Measurements from ENCODE around the gene CST7.
"Not testable (repeated sequence)": the region's sequence is repeated elsewhere in the genome, so short reads cannot be mapped to it uniquely, and the experiment has no call there.

The CST7 gene

GRCh38 chr20:24918579-24919566 lies 30.2 kb upstream of the CST7 start:
- Mint-ChIP-seq H3K4me1 (peaks cover 30% of the 10 kb centered on the region), H3K4me3 (peak overlapping the region; percentile 6), H3K36me3 (ENCODE audit: low read depth) (no peaks in the 10 kb centered on the region), H3K27me3 (ENCODE audit: low read depth, poor library complexity) (peaks cover 21% of the 10 kb centered on the region), H3K27ac (no peak overlapping the region), H3K9me3 (peaks cover 27% of the 10 kb centered on the region)
- peak; percentile 40 for TF ChIP-seq CTCF (IDR thresholded peaks at IDR 0.05)
- no peak for DNase-seq

- not testable (repeated sequence) for H3K4me3 Mint-ChIP-seq; H3K27ac Mint-ChIP-seq; H3K36me3 Mint-ChIP-seq (ENCODE audit: low read depth); DNase-seq
- peaks cover 29% of the 10 kb centered on the region for H3K9me3 Mint-ChIP-seq
- peaks cover 30% of the 10 kb centered on the region for H3K4me1 Mint-ChIP-seq
- H3K27me3 Mint-ChIP-seq (ENCODE audit: low read depth, poor library complexity), result peaks cover 21% of the 10 kb centered on the region
Measured at GRCh38 chr20:24919665-24920064, 29.4 kb upstream of the CST7 start.

GRCh38 chr20:24920706-24921105 lies 28.4 kb upstream of the CST7 start:
- peaks cover 15% of the 10 kb centered on the region for H3K27me3 Mint-ChIP-seq (ENCODE audit: low read depth, poor library complexity)
- DNase-seq; H3K36me3 Mint-ChIP-seq (ENCODE audit: low read depth); H3K27ac Mint-ChIP-seq; H3K4me3 Mint-ChIP-seq: not testable (repeated sequence)
- peaks cover 34% of the 10 kb centered on the region for H3K9me3 Mint-ChIP-seq
- H3K4me1 Mint-ChIP-seq, result peaks cover 30% of the 10 kb centered on the region

- not testable (repeated sequence) for H3K27me3 Mint-ChIP-seq (ENCODE audit: low read depth, poor library complexity); H3K4me3 Mint-ChIP-seq; DNase-seq; H3K27ac Mint-ChIP-seq; H3K9me3 Mint-ChIP-seq; H3K4me1 Mint-ChIP-seq; H3K36me3 Mint-ChIP-seq (ENCODE audit: low read depth)
Measured at GRCh38 chr20:24929259-24929658, 19.8 kb upstream of the CST7 start.

GRCh38 chr20:24929867-24930723 lies 19.0 kb upstream of the CST7 start:
- H3K36me3 Mint-ChIP-seq (ENCODE audit: low read depth); H3K4me3 Mint-ChIP-seq; DNase-seq; H3K9me3 Mint-ChIP-seq; H3K4me1 Mint-ChIP-seq; H3K27me3 Mint-ChIP-seq (ENCODE audit: low read depth, poor library complexity); H3K27ac Mint-ChIP-seq: not testable (repeated sequence)

GRCh38 chr20:24930724-24931688 lies 18.1 kb upstream of the CST7 start:
- DNase-seq; H3K9me3 Mint-ChIP-seq; H3K4me1 Mint-ChIP-seq; H3K4me3 Mint-ChIP-seq; H3K36me3 Mint-ChIP-seq (ENCODE audit: low read depth); H3K27ac Mint-ChIP-seq; H3K27me3 Mint-ChIP-seq (ENCODE audit: low read depth, poor library complexity): not testable (repeated sequence)
- TF ChIP-seq CTCF (IDR thresholded peaks at IDR 0.05), result peak; percentile 51

GRCh38 chr20:24931893-24932292 lies 17.2 kb upstream of the CST7 start:
- H3K4me3 Mint-ChIP-seq, DNase-seq: not testable (repeated sequence)

More at GRCh38 chr20:24931893-24932292, 17.2 kb upstream of the CST7 start:
- not testable (repeated sequence) for H3K27me3 Mint-ChIP-seq (ENCODE audit: low read depth, poor library complexity); H3K9me3 Mint-ChIP-seq; H3K27ac Mint-ChIP-seq; H3K36me3 Mint-ChIP-seq (ENCODE audit: low read depth); H3K4me1 Mint-ChIP-seq
